ENCODE results near the gene MEX3D.
"Not testable (repeated sequence)": the region's sequence is repeated elsewhere in the genome, so short reads cannot be mapped to it uniquely, and the experiment has no call there.

DNA sequence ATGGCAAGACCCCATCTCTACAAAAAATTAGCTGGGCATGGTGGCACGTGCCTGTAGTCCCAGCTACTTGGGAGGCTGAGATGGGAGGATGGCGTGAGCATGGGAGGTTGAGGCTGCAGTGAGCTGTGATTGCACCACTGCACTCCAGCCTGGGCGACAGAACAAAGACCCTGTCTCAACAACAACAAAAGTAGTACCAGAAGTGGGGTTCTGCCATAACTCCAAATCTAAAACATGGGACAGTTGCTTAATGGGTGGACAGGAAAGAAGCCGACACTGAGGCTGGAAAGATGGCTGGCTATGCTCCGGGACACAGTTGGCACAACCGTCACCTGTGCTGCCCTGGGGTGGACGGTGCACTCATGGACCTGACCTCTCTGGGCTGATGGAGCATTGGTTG is 32.4 kb downstream of the MEX3D start:
- TF ChIP-seq, protein P1, sequence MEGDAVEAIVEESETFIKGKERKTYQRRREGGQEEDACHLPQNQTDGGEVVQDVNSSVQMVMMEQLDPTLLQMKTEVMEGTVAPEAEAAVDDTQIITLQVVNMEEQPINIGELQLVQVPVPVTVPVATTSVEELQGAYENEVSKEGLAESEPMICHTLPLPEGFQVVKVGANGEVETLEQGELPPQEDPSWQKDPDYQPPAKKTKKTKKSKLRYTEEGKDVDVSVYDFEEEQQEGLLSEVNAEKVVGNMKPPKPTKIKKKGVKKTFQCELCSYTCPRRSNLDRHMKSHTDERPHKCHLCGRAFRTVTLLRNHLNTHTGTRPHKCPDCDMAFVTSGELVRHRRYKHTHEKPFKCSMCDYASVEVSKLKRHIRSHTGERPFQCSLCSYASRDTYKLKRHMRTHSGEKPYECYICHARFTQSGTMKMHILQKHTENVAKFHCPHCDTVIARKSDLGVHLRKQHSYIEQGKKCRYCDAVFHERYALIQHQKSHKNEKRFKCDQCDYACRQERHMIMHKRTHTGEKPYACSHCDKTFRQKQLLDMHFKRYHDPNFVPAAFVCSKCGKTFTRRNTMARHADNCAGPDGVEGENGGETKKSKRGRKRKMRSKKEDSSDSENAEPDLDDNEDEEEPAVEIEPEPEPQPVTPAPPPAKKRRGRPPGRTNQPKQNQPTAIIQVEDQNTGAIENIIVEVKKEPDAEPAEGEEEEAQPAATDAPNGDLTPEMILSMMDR (IDR thresholded peaks at IDR 0.05): not testable (repeated sequence)
- not testable (repeated sequence) for TF ChIP-seq POLR2A (IDR thresholded peaks at IDR 0.05)
